Fibroblast of lung (primary cell): ENCODE data around the gene INTS11. TPM values are rescaled to one million over a fixed set of nuclear protein-coding genes. Genes with fewer than 3 reads are reported as not detected.

Source experiments
- DNase-seq, 2 donors: peaks; one replicate each; pipeline versions ENCODE4 v3.0.0 to v3.0.0-alpha.2; 2010; ENCODE audit warnings: low read depth in 2 of 2
- H2AFZ ChIP-seq: 2 replicates; pipeline ENCODE4 v1.5.1; 2012; ENCODE audit warnings: low read length, control low read depth, inconsistent platforms
- H3K27ac ChIP-seq: 2 replicates; pipeline ENCODE4 v1.5.1; 2011; ENCODE audit warnings: low read length, control low read depth; ENCODE audit not compliant: insufficient read depth
- H3K27me3 ChIP-seq: 2 replicates; pipeline ENCODE4 v1.5.1; 2011; ENCODE audit warnings: mild to moderate bottlenecking, low read length; ENCODE audit not compliant: control insufficient read depth, insufficient read depth
- H3K36me3 ChIP-seq: 2 replicates; pipeline ENCODE4 v1.5.1; 2011; ENCODE audit warnings: low read length; ENCODE audit not compliant: control insufficient read depth, insufficient read depth
- H3K4me1 ChIP-seq: 2 replicates; pipeline ENCODE4 v1.5.1; 2011; ENCODE audit warnings: low read length; ENCODE audit not compliant: control insufficient read depth, insufficient read depth; ENCODE audit errors: extremely low read depth
- H3K4me2 ChIP-seq: 2 replicates; pipeline ENCODE4 v1.5.1; 2011; ENCODE audit warnings: low read length, control low read depth; ENCODE audit not compliant: insufficient read depth; ENCODE audit errors: extremely low read depth
- H3K4me3 ChIP-seq, 4 experiments: fragments of 200-600 bp in 1 of 4; sonication (generic) in 1 of 4; replicated peaks in 1 of 4; 2 replicates each; pipeline ENCODE4 v1.5.1; 2011 to 2016; ENCODE audit warnings: low read length in 4 of 4, low read depth in 3 of 4, mild to moderate bottlenecking in 3 of 4, control low read depth in 2 of 4, inconsistent platforms in 1 of 4, mixed read lengths in 1 of 4; ENCODE audit not compliant: insufficient read depth in 1 of 4; ENCODE audit errors: control extremely low read depth in 1 of 4
- H3K79me2 ChIP-seq: 2 replicates; pipeline ENCODE4 v1.5.1; 2012; ENCODE audit warnings: mild to moderate bottlenecking, low read length, inconsistent platforms; ENCODE audit not compliant: control insufficient read depth, insufficient read depth
- H3K9ac ChIP-seq: 2 replicates; pipeline ENCODE4 v1.5.1; 2011; ENCODE audit warnings: mild to moderate bottlenecking, low read length, control low read depth; ENCODE audit not compliant: insufficient read depth
- H3K9me3 ChIP-seq: 2 replicates; pipeline ENCODE4 v1.5.1; 2012; ENCODE audit warnings: low read depth, low read length; ENCODE audit not compliant: control insufficient read depth, insufficient read depth
- H4K20me1 ChIP-seq: 2 replicates; pipeline ENCODE4 v1.5.1; 2011; ENCODE audit warnings: low read length; ENCODE audit not compliant: control insufficient read depth, insufficient read depth; ENCODE audit errors: extremely low read depth
- CTCF ChIP-seq, 2 donors: IDR thresholded peaks in 1 of 2; conservative IDR thresholded peaks in 1 of 2; 1 replicate in 1 of 2; 2 replicates in 1 of 2; pipeline ENCODE4 v1.5.1; 2011 to 2012; ENCODE audit warnings: low read length in 2 of 2, control low read depth in 1 of 2, inconsistent platforms in 1 of 2, low read depth in 1 of 2, mild to moderate bottlenecking in 1 of 2
- EZH2 ChIP-seq: IDR thresholded peaks from 2 replicates; pipeline ENCODE4 v1.5.1; 2012; ENCODE audit warnings: low read length, control low read depth, mild to moderate bottlenecking; ENCODE audit errors: missing control alignments
- polyA plus RNA-seq, 2 donors: library from polyadenylated mRNA; depleted of rRNA in 1 of 2; stranded (reverse) in 1 of 2; unstranded in 1 of 2; fragments of >200 nt; gene quantifications; 2 replicates each; pipeline ENCODE4 v1.2.1, GENCODE V29; 2011 to 2012; ENCODE audit warnings: missing spikeins in 1 of 2
- total RNA-seq: library from RNA; depleted of rRNA; stranded (reverse); fragments of >200 nt; gene quantifications from 2 replicates; pipeline ENCODE4 v1.2.1, GENCODE V29; 2014

INTS11 gene
- total and polyA plus RNA-seq, 2 donors (not counting 1 experiment from before 2014, with no cell fraction given), result 44.1 to 69.2 TPM

GRCh38 chr1:1347663-1348419 lies 23.4 kb upstream of the INTS11 start:
- DNase-seq, result peak in 1 of 2 donors; percentile 45

GRCh38 chr1:1347026-1347595 lies 22.7 kb upstream of the INTS11 start:
- no peaks in the 10 kb centered on the region for H3K36me3 ChIP-seq
- H3K4me2 ChIP-seq, result peak overlapping the region; percentile 89
- peak overlapping the region; percentile 74 to 82 (median 78) for H3K4me3 ChIP-seq
- H3K9ac ChIP-seq, result no peak overlapping the region
- DNase-seq, result no peak
- H3K27me3 ChIP-seq, result no peaks in the 10 kb centered on the region
- no peaks in the 10 kb centered on the region for H3K9me3 ChIP-seq
- no peak overlapping the region for H2AFZ ChIP-seq
- H3K4me1 ChIP-seq, result peaks cover 32% of the 10 kb centered on the region
- TF ChIP-seq CTCF (conservative IDR thresholded peaks at IDR 0.05 in 1 of 2, IDR thresholded peaks at IDR 0.05 in 1 of 2; ENCODE audit: low read depth in 1 of 2, low read length in 2 of 2) (no peak), EZH2 (no peak)
- H4K20me1 ChIP-seq, result no peaks in the 10 kb centered on the region
- H3K79me2 ChIP-seq, result peaks cover 69% of the 10 kb centered on the region
- H3K27ac ChIP-seq, result no peak overlapping the region

More at GRCh38 chr1:1347663-1348419, 23.4 kb upstream of the INTS11 start:
- no peak overlapping the region for H2AFZ ChIP-seq
- peaks cover 5% of the 10 kb centered on the region for H3K36me3 ChIP-seq
- H3K27me3 ChIP-seq, result no peaks in the 10 kb centered on the region
- TF ChIP-seq CTCF (conservative IDR thresholded peaks at IDR 0.05 in 1 of 2, IDR thresholded peaks at IDR 0.05 in 1 of 2; ENCODE audit: low read depth in 1 of 2, low read length in 2 of 2), result no peak
- no peak for TF ChIP-seq EZH2
- no peaks in the 10 kb centered on the region for H4K20me1 ChIP-seq
- H3K4me2 ChIP-seq, result peak overlapping the region; percentile 89
- peaks cover 69% of the 10 kb centered on the region for H3K79me2 ChIP-seq
- H3K4me3 ChIP-seq, result peak overlapping the region; percentile 74 to 82 (median 78)
- no peaks in the 10 kb centered on the region for H3K9me3 ChIP-seq
- peak overlapping the region; percentile 69 for H3K9ac ChIP-seq
- H3K27ac ChIP-seq, result peak overlapping the region; percentile 66
- peaks cover 39% of the 10 kb centered on the region for H3K4me1 ChIP-seq

GRCh38 chr1:1346501-1346890 lies 22.0 kb upstream of the INTS11 start:
- H3K79me2 ChIP-seq, result peaks cover 70% of the 10 kb centered on the region
- no peaks in the 10 kb centered on the region for H3K9me3 ChIP-seq
- no peak for DNase-seq
- H3K4me1 ChIP-seq, result peaks cover 27% of the 10 kb centered on the region
- TF ChIP-seq CTCF (conservative IDR thresholded peaks at IDR 0.05 in 1 of 2, IDR thresholded peaks at IDR 0.05 in 1 of 2; ENCODE audit: low read depth in 1 of 2, low read length in 2 of 2) (no peak), EZH2 (no peak)
- H2AFZ ChIP-seq, result no peak overlapping the region
- H3K27me3 ChIP-seq, result no peaks in the 10 kb centered on the region
- peak overlapping the region in 1 of 4 experiments; percentile 76 for H3K4me3 ChIP-seq
- peak overlapping the region; percentile 58 for H3K4me2 ChIP-seq
- H3K36me3 ChIP-seq, result peaks cover under 1% of the 10 kb centered on the region
- no peak overlapping the region for H3K9ac ChIP-seq
- H3K27ac ChIP-seq, result peak overlapping the region; percentile 32
- H4K20me1 ChIP-seq, result no peaks in the 10 kb centered on the region
